ENCODE data around the gene TPK1. TPM values are rescaled to one million over a fixed set of nuclear protein-coding genes. Genes with fewer than 3 reads are reported as not detected.

TPK1 gene
- total and polyA plus RNA-seq, 8 donors, result 1.8 to 13.0 (median 4.3) TPM

GRCh38 chr7:144848078-144848477 is 12.2 kb upstream of the TPK1 start:
- no peak for DNase-seq
- Histone ChIP-seq H3K4me3 (no peak overlapping the region), H3K27ac (no peak overlapping the region), H3K36me3 (no peaks in the 10 kb centered on the region), H3K4me1 (peaks cover 0 to 2% (median 0%) of the 10 kb centered on the region in 4 donors), H3K9me3 (peaks cover 0 to 11% (median 2%) of the 10 kb centered on the region in 4 donors), H3K27me3 (no peaks in the 10 kb centered on the region)
- intact Hi-C loops (cut with DNase I; ENCODE audit: low total_unique reads), result no loop called here
- 50 to 89% (median 78%) methylated on average over 1 of the region's 1 CpG for WGBS, 5 donors
- TF ChIP-seq EP300 (IDR thresholded peaks at IDR 0.05) (no peak), POLR2A (IDR thresholded peaks at IDR 0.05) (no peak), POLR2AphosphoS5 (IDR thresholded peaks at IDR 0.05) (no peak), CTCF (IDR thresholded peaks at IDR 0.05) (no peak)

- TF ChIP-seq POLR2AphosphoS5 (IDR thresholded peaks at IDR 0.05) (peak in 2 of 3 donors; percentile 15 to 47), CTCF (IDR thresholded peaks at IDR 0.05) (no peak), EP300 (IDR thresholded peaks at IDR 0.05) (no peak)
- Histone ChIP-seq H3K27me3 (no peaks in the 10 kb centered on the region), H3K4me1 (peaks cover 0 to 18% (median 3%) of the 10 kb centered on the region in 4 donors), H3K9me3 (peaks cover 0 to 12% (median 7%) of the 10 kb centered on the region in 4 donors), H3K36me3 (no peaks in the 10 kb centered on the region), H3K27ac (peak overlapping the region in 3 of 5 donors; percentile 45 to 79 (median 73)), H3K4me3 (no peak overlapping the region)
- WGBS, 5 donors, result 10 to 29% (median 14%) methylated on average over 6 of the region's 6 CpGs
- intact Hi-C loops (cut with DNase I; ENCODE audit: low total_unique reads), result no loop called here
- peak; percentile 50 to 72 for DNase-seq
Measured at GRCh38 chr7:144842377-144842851, 6.6 kb upstream of the TPK1 start.

GRCh38 chr7:144836545-144836842 is 641 bp upstream of the TPK1 start:
- no peaks in the 10 kb centered on the region for H3K27me3 ChIP-seq
- H3K27ac ChIP-seq, result peak overlapping the region; percentile 91 to 100 (median 95)
- intact Hi-C loops (cut with DNase I; ENCODE audit: low total_unique reads), result no loop called here
- peaks cover 0 to 30% (median 10%) of the 10 kb centered on the region in 4 donors for H3K4me1 ChIP-seq
- H3K4me3 ChIP-seq, result peak overlapping the region; percentile 77 to 87 (median 86)
- 94 to 97% (median 95%) methylated on average over 12 of the region's 12 CpGs for WGBS, 5 donors
- no peak for TF ChIP-seq CTCF (IDR thresholded peaks at IDR 0.05)
- no peak for TF ChIP-seq EP300 (IDR thresholded peaks at IDR 0.05)
- TF ChIP-seq POLR2A (IDR thresholded peaks at IDR 0.05), result no peak
- TF ChIP-seq POLR2AphosphoS5 (IDR thresholded peaks at IDR 0.05), result no peak
- H3K9me3 ChIP-seq, result peaks cover 0 to 12% (median 7%) of the 10 kb centered on the region in 4 donors
- H3K36me3 ChIP-seq, result no peaks in the 10 kb centered on the region
- no peak for DNase-seq

- 0 to 1% (median 1%) methylated on average over 21 to 25 of the region's 25 CpGs for WGBS, 5 donors
- Histone ChIP-seq H3K27me3 (no peaks in the 10 kb centered on the region), H3K4me3 (peak overlapping the region; percentile 77 to 87 (median 86)), H3K4me1 (peaks cover 0 to 29% (median 10%) of the 10 kb centered on the region in 4 donors), H3K9me3 (peaks cover 0 to 12% (median 7%) of the 10 kb centered on the region in 4 donors), H3K36me3 (no peaks in the 10 kb centered on the region), H3K27ac (peak overlapping the region; percentile 91 to 100 (median 95))
- TF ChIP-seq POLR2AphosphoS5 (IDR thresholded peaks at IDR 0.05) (peak in 2 of 3 donors; percentile 5 to 6), EP300 (IDR thresholded peaks at IDR 0.05) (no peak)
- intact Hi-C loops (cut with DNase I; ENCODE audit: low total_unique reads), result no loop called here
- peak; percentile 35 to 79 for DNase-seq
Measured at GRCh38 chr7:144835155-144835611, 670 bp downstream of the TPK1 start.

GRCh38 chr7:144834641-144835144 is 1.2 kb downstream of the TPK1 start:
- Histone ChIP-seq H3K4me3 (peak overlapping the region; percentile 77 to 87 (median 86)), H3K9me3 (peaks cover 0 to 8% (median 7%) of the 10 kb centered on the region in 4 donors), H3K27me3 (no peaks in the 10 kb centered on the region), H3K36me3 (no peaks in the 10 kb centered on the region), H3K4me1 (peaks cover 0 to 29% (median 10%) of the 10 kb centered on the region in 4 donors), H3K27ac (peak overlapping the region in 4 of 5 donors; percentile 94 to 100 (median 96))
- intact Hi-C loops (cut with DNase I; ENCODE audit: low total_unique reads), result no loop called here
- TF ChIP-seq CTCF (IDR thresholded peaks at IDR 0.05) (no peak), POLR2A (IDR thresholded peaks at IDR 0.05) (no peak), POLR2AphosphoS5 (IDR thresholded peaks at IDR 0.05) (no peak), EP300 (IDR thresholded peaks at IDR 0.05) (no peak)
- peak in 1 of 2 donors; percentile 55 for DNase-seq
- 20 to 35% (median 28%) methylated on average over 13 of the region's 13 CpGs for WGBS, 5 donors
